Astrocyte (in vitro differentiated cells and primary cell): Measurements from ENCODE around the gene PIGO.

Source experiments
- CTCF ChIP-seq: IDR thresholded peaks from 2 replicates; pipeline ENCODE4 v1.5.1; 2011; ENCODE audit warnings: low read depth, mild to moderate bottlenecking, inconsistent platforms, low read length, moderate library complexity; ENCODE audit not compliant: insufficient read depth
- EZH2 ChIP-seq: IDR thresholded peaks from 2 replicates; pipeline ENCODE4 v1.6.1; 2012; ENCODE audit warnings: mild to moderate bottlenecking, low read length, inconsistent platforms; ENCODE audit not compliant: insufficient read depth

- TF ChIP-seq CTCF: no peak
- TF ChIP-seq EZH2: no peak
Observed at GRCh38 chr9:35044071-35044470, 52.3 kb downstream of the PIGO start.
